Measurements from ENCODE around the gene TTC19.

The TTC19 gene, protein sequence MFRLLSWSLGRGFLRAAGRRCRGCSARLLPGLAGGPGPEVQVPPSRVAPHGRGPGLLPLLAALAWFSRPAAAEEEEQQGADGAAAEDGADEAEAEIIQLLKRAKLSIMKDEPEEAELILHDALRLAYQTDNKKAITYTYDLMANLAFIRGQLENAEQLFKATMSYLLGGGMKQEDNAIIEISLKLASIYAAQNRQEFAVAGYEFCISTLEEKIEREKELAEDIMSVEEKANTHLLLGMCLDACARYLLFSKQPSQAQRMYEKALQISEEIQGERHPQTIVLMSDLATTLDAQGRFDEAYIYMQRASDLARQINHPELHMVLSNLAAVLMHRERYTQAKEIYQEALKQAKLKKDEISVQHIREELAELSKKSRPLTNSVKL

GRCh38 chr17:15999141-15999973 is at the start of gene TTC19, which contains the start of gene ZSWIM7:
TSS of gene TTC19 (plus strand) at chr17:15999824. CDS start at chr17:15999849, 25 bp downstream.
TSS of gene ZSWIM7 (minus strand) at chr17:15999704. CDS start at chr17:15999594, 110 bp downstream.
- DNase-seq = peak; percentile 83

DNA sequence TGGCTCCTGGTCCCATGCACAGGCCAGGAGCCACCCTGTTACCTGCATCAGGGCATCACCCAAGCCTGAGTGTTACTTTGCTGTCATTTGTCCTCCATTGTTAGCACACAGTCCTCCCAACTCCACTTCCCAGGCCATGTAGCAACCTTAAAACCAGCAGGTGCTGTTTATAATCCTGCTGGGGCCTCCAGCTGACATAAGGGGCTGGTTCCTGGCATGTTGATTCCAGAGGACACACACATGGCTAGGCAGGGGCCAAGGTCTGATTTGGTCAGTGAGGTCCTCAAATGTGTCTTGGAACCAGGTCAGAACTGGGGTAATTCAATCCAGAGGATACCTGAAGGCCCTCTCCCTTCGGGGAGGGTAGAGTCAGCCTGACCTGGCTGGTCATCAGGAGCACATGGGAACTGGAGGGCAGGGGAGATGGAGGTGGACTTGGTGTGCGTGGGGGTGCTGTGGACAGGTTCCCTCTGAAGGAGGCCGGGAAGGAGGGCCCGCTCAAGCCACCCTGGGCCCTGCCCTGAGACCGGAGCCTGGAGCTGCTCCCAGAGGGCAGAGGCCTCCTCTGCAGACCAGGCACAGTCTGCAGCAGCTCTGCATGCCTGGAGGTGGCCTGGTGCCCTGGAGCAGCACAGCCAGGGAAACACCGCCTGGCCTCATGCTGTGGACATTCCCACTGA is 48.1 kb upstream of the TTC19 start:
- DNase-seq = no peak

DNA sequence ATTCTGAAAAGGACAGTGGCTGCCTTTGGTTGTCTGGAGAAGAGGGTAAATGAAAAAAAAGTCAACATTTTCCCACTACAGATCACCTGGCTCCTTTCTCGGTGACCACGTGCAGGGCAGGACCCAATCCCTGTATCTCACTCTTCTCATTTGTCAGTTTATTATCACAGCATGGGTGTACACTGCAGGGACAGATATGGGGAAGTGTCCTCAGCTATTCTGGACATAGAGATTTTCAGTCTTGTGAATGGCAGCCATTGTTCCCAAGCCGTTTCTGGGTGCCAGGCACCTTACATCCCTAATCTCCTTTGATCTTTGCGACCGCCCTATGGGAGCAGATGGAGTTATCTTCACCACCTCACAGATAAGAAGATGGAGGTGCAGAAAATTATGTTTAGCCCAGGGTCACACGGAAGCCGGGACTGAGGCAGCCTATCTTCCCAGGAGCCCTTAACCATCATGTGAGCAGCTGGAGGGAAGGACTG is 47.5 kb upstream of the TTC19 start:
- DNase-seq = no peak

- no peak for DNase-seq
Measured at GRCh38 chr17:15952916-15953790, 46.5 kb upstream of the TTC19 start.

DNA sequence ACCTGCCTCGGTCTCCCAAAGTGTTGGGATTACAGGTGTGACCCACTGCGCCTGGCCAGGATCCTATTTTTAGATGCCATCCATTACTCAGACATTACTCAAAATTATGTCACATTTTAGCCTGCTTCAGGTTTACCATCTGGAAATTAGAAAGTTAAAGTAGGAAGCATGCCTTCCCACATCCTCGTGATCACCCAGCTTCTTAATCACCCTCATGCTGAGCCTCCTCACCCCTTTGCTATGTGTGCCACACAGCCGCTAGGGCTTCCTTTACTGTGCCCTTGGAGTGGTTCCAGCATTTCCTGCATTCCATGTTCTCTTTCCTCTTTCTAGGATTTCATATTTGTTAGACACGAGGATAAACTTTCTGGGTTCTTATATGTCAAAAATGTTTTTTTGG is 45.4 kb upstream of the TTC19 start:
- DNase-seq = no peak

- DNase-seq = no peak
Measured at GRCh38 chr17:15955793-15956541, 43.7 kb upstream of the TTC19 start.

DNA sequence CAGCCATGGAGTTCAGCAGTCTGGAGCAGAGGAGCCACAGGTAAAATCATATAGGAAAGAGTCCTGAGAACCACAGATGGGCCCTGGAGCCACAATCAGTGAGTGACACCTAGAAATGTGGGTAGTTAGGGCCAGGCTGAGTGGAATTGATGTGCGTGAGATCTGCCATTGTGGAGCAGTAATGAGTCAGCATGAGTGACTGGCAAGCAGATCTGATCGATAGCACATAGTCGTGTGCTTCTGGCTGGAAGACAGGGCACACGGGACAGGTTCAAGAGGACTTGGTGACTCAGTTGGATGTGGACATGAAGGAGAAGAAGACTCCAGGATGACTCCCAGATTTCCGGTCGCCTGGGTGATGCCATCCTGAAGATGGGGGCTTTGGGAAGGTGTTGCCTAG is 42.4 kb upstream of the TTC19 start:
- no peak for DNase-seq

DNA sequence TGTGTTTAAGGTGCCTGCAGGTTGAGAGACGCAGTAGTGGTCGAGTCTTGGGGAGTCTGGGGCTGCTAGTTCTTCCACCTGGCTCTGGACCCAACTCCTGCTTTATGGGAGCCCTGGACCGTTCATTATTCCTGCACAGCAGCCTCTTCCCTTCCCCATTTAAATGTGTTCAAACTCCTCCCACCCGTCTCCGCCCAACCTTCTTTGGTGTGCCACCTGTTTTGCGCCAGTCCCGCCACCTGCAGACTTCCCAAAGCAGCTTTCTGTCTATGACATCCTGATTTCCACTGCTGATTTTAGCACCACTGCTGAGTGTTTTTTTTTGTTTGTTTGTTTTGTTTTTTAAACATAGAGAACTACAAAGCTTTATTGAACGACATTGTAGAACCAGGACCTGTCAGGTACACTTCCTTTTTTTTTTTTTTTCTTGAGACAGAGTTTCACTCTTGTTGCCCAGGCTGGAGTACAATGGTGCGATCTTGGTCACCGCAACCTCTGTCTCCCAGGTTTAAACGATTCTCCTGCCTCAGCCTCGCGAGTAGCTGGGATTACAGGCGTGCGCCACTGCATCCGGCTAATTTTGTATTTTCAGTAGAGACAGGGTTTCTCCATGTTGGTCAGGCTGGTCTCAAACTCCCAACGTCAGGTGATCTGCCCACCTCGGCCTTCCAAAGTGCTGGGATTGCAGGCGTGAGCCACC is 41.9 kb upstream of the TTC19 start:
- no peak for DNase-seq

GRCh38 chr17:15958484-15958854 is 41.2 kb upstream of the TTC19 start:
- no peak for DNase-seq

- DNase-seq = no peak
Measured at GRCh38 chr17:15963670-15964110, 35.9 kb upstream of the TTC19 start.

- no peak for DNase-seq
Measured at GRCh38 chr17:15965528-15965927, 34.1 kb upstream of the TTC19 start.

DNA sequence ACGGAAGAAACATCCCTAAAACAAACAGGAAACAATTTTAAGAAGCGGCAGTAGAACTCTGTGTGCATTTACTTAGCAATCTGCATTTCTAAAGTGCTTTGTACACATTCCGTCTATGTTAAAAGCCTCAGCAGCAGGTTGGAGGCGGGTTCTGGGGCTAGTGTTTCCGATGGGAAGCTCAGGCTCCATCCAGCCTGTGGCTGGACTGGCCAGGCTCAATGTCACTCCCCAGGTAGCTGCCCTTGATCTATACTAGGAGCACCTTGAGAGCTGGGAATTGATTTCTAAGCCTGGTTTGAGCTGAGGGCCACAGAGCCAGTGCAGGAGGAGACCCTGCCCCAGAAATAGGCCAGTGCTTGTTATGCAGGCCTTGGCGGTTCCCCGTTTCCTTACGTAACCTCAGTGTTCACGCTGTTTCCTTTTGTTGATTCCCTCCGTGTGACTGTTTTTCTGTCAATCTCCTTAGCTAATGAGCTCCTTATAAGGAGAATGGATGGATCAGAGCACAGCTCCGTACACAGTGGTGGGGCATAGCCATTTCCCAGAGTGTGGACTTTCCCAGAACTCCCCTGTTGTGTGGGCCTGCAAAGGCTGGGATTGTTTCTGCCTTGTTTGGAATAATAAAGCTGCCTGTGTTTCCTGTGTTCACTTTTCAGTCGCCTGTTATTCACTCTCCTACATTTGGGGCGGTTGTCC is 33.3 kb upstream of the TTC19 start:
- no peak for DNase-seq

GRCh38 chr17:15966879-15967248 is 32.8 kb upstream of the TTC19 start:
- no peak for DNase-seq

GRCh38 chr17:15967706-15968399 is 31.8 kb upstream of the TTC19 start:
- DNase-seq = no peak

DNA sequence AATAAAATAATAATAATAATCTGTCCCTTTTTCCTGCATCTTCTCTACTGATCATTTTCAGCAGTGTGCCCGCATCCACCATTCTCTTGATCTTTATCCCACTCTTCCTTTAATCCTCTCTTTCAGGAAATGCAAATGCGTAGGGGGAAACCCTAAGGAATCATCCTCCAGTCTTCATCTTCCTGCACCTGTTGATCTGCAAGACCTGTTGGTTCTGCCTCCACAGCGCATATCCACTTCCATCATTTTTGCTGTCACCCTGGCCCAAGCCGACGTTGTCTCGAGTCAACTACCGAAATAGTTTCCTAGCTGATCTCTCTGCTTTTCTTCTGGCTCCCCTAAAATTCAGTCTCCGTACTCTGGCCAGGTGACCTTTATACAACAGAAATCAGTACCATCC is 30.2 kb upstream of the TTC19 start:
- DNase-seq = no peak

GRCh38 chr17:15970500-15970899 is 29.1 kb upstream of the TTC19 start:
- no peak for DNase-seq

DNA sequence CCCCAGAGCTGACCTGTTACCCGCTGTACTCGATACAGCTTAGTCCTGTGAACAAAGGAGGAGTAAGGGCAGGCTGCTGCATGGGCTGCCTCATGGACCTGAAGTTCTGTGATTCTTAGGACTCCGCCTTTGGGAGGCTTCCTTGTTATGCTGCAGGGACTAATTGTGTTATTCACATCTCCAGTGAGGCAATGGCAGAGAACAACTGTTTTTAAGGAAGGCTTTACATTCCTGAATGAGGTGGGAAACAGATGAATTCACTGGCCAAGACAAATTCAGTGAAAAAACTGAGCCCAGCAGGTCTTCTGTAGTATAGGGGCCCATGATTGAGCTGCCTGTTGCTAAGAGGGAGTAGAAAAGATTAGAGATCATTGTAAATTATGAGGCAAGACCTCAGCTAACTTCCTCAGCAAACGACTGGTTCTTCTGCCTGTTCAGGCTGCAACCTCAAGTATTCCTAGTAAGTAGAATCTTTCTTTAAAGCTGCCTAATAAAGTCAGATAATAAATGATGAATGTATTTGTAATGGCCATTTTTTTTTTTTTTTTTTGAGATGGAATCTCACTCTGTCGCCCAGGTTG is 28.4 kb upstream of the TTC19 start:
- no peak for DNase-seq

GRCh38 chr17:15971882-15972281 is 27.7 kb upstream of the TTC19 start:
- DNase-seq = no peak

GRCh38 chr17:15972497-15972951 is 27.1 kb upstream of the TTC19 start:
- DNase-seq = no peak

Measured in COR-L47 (cell line).